Caco-2 (cell line): ENCODE data around the gene CYB561D1. TPM values are rescaled to one million over a fixed set of nuclear protein-coding genes. Genes with fewer than 3 reads are reported as not detected.

Experiments used
- BruUV-seq: library from RNA; stranded (reverse); fragments of 400-500 nt; replicated peaks from 2 replicates; lab custom pipeline; 2021; lab: Mats Ljungman, UMichigan
- CTCF ChIA-PET: fragments of 300-600 bp; sonication (Branson Sonifier 250); formaldehyde crosslinking; loops from one replicate; lab custom pipeline; 2022; ENCODE audit warnings: antibody characterized with exemption; lab: Charles Lee
- POLR2A ChIA-PET: fragments of 300-600 bp; sonication (Branson Sonifier 250); formaldehyde crosslinking; loops from one replicate; lab custom pipeline; 2022; ENCODE audit warnings: antibody characterized with exemption; lab: Charles Lee
- DNase-seq, 2 experiments: peaks; one replicate each; pipeline versions ENCODE4 v3.0.0 to v3.0.0-alpha.2; 2020 to 2022
- H3K27me3 ChIP-seq: replicated peaks from 2 replicates; pipeline ENCODE4 v1.6.0; 2011; ENCODE audit warnings: low read length; ENCODE audit not compliant: control insufficient read depth, insufficient read depth
- H3K36me3 ChIP-seq: 2 replicates; pipeline ENCODE4 v1.5.1; 2011; ENCODE audit warnings: low read length; ENCODE audit not compliant: control insufficient read depth, insufficient read depth
- H3K4me1 ChIP-seq: fragments of 250-450 bp; sonication (Bioruptor Pico); 2 replicates; pipeline ENCODE4 v1.5.1; 2020; ENCODE audit warnings: mild to moderate bottlenecking
- H3K4me3 ChIP-seq: 2 replicates; pipeline ENCODE4 v1.5.1; 2011; ENCODE audit warnings: low read depth, mild to moderate bottlenecking, control low read depth, low read length
- H3K9me3 ChIP-seq: fragments of 250-450 bp; sonication (Bioruptor Pico); 2 replicates; pipeline ENCODE4 v1.5.1; 2020; ENCODE audit warnings: mild to moderate bottlenecking, moderate library complexity
- H3K27ac Mint-ChIP-seq: one replicate; pipeline ENCODE4 v1.8.0; 2022; ENCODE audit warnings: mixed read lengths; ENCODE audit not compliant: unreplicated experiment
- H3K27me3 Mint-ChIP-seq: one replicate; pipeline ENCODE4 v1.8.0; 2022; ENCODE audit warnings: mixed read lengths; ENCODE audit not compliant: insufficient read depth, unreplicated experiment
- H3K36me3 Mint-ChIP-seq: one replicate; pipeline ENCODE4 v1.8.0; 2022; ENCODE audit warnings: mild to moderate bottlenecking, mixed read lengths; ENCODE audit not compliant: insufficient read depth, unreplicated experiment
- H3K4me1 Mint-ChIP-seq: one replicate; pipeline ENCODE4 v1.8.0; 2022; ENCODE audit warnings: low read depth, mixed read lengths; ENCODE audit not compliant: unreplicated experiment
- H3K4me3 Mint-ChIP-seq: one replicate; pipeline ENCODE4 v1.8.0; 2022; ENCODE audit warnings: mild to moderate bottlenecking, moderate library complexity, mixed read lengths; ENCODE audit not compliant: unreplicated experiment
- H3K9me3 Mint-ChIP-seq: one replicate; pipeline ENCODE4 v1.8.0; 2022; ENCODE audit warnings: mixed read lengths; ENCODE audit not compliant: unreplicated experiment
- CTCF ChIP-seq, 2 experiments: fragments of 200-600 bp in 1 of 2; IDR thresholded peaks; 1 replicate in 1 of 2; 2 replicates in 1 of 2; pipeline versions ENCODE4 v1.5.1 to v1.8.0; 2011 to 2022; ENCODE audit warnings: antibody characterized with exemption in 1 of 2, control low read depth in 1 of 2, inconsistent platforms in 1 of 2, low read depth in 1 of 2, low read length in 1 of 2, mild to moderate bottlenecking in 1 of 2, moderate library complexity in 1 of 2; ENCODE audit not compliant: insufficient read depth in 1 of 2, severe bottlenecking in 1 of 2, unreplicated experiment in 1 of 2
- intact Hi-C: fragments of 100-400 bp; cut with micrococcal nuclease; formaldehyde crosslinking; loops from one replicate; pipeline ENCODE4 v1.10.0; 2022; ENCODE audit not compliant: unreplicated experiment
- total RNA-seq: library from RNA; stranded (reverse); gene quantifications from 2 replicates; pipeline ENCODE4 v1.2.3, GENCODE V29; 2022

The CYB561D1 gene
- total RNA-seq, 1 experiment from 2014 or later: 7.3 TPM

DNA sequence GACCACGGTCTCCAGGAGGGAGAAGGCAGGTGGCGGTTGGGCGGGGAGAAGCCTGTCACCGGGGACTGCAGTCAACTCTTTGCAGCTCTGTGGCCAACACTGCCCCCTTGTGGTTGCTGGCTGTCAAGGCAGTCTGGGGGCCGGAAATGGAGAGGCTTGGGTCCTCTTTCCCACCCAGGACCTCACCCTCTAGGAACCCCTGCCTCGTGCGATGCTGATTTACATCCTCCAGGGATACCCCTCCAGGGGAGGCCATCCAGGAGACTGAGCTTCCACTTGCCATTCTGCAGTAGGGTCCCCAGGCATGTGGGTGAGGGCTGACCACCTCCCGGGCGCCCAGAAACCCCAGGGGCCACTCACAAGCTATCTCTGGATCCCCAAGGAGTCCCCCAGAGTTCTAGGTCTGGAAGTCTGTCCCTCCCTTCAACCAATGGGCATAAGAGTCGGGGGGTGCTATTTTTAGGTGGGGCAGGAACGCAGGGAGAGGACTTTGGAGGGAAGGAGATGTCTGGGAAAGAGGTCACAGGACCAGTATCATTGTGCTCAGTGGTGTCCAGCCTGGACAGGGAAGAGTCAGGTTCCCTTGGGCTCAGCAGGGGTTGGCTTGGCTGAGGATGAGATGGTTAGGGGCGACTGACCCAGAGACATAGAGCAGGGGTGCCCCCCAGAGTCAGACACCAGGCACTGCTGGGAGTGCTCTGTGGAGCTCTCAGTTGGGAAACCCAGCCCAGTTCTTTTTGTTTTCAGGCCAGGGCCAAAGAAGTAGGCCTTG is 38.7 kb downstream of the CYB561D1 start:
- no TSS peak for BruUV-seq
- peak; percentile 77 to 83 for DNase-seq
- no peaks in the 10 kb centered on the region for H3K4me1 Mint-ChIP-seq
- no peaks in the 10 kb centered on the region for H3K27me3 Mint-ChIP-seq
- Histone ChIP-seq H3K27me3 (no peaks in the 10 kb centered on the region), H3K4me1 (no peaks in the 10 kb centered on the region; the same call in 1 of the 2 replicates), H3K9me3 (no peaks in the 10 kb centered on the region), H3K36me3 (no peaks in the 10 kb centered on the region), H3K4me3 (no peak overlapping the region)
- ChIA-PET CTCF (interaction anchor here (0.8 to 6.3 kb wide), 9 partner anchors 14 to 499 kb away, joined by 3 to 131 read pairs (median 3); partner anchors contain the start of genes AMIGO1, ATXN7L2 and CYB561D1), POLR2A (interaction anchor here (0.6 kb wide), 1 partner anchor 17 kb away, joined by 3 read pairs; no protein-coding TSS in a partner anchor)
- H3K36me3 Mint-ChIP-seq: peaks cover 4% of the 10 kb centered on the region
- intact Hi-C loops: loop anchor here (1.0 to 5.0 kb wide), 5 partner anchors 34 to 270 kb away; partner anchors contain the start of genes CYB561D1 and PSMA5
- H3K27ac Mint-ChIP-seq: no peak overlapping the region
- H3K4me3 Mint-ChIP-seq: no peak overlapping the region
- H3K9me3 Mint-ChIP-seq: no peaks in the 10 kb centered on the region
- peak; percentile 74 to 80 for TF ChIP-seq CTCF (IDR thresholded peaks at IDR 0.05; ENCODE audit: insufficient read depth in 1 of 2, low read depth in 1 of 2, low read length in 1 of 2, severe bottlenecking in 1 of 2, unreplicated experiment in 1 of 2)

DNA sequence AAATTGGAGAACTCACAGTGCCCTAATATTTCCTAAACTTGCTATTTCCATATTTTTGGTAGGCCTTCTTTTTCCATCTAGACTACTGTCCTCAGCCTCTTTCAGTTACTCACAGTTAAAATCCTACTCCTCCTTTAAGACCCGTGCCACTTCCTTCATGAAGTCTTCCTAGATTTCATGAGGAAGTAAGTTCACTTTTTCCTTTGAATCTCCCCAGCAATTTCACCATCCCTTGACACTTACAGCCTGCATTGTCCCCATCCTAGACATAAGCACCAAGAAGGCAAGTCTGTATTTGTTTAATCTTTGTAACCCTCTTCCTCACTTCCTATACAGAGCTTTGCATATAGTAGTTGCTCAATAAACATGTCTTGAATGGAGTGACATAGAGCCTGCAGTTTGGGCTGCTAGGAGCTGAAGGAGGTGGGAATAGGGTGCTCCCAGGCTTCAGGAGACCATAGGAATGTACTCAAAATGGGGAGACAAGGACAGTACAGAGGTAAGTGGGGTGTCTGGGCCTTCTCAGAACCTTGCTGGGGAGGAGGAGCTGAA is 40.5 kb downstream of the CYB561D1 start:
- no peak for TF ChIP-seq CTCF (IDR thresholded peaks at IDR 0.05; ENCODE audit: insufficient read depth in 1 of 2, low read depth in 1 of 2, low read length in 1 of 2, severe bottlenecking in 1 of 2, unreplicated experiment in 1 of 2)
- H3K36me3 ChIP-seq: no peaks in the 10 kb centered on the region
- no peak overlapping the region for H3K27ac Mint-ChIP-seq
- no peaks in the 10 kb centered on the region for H3K9me3 ChIP-seq
- no peaks in the 10 kb centered on the region; the same call in 1 of the 2 replicates for H3K4me1 ChIP-seq
- POLR2A ChIA-PET: no interaction called here
- no peak overlapping the region for H3K4me3 ChIP-seq
- intact Hi-C loops: loop anchor here (5.0 kb wide), 2 partner anchors 107 to 272 kb away; partner anchors contain the start of gene PSMA5
- no peaks in the 10 kb centered on the region for H3K27me3 Mint-ChIP-seq
- BruUV-seq: no TSS peak
- H3K27me3 ChIP-seq: no peaks in the 10 kb centered on the region
- no peak for DNase-seq
- H3K9me3 Mint-ChIP-seq: no peaks in the 10 kb centered on the region
- H3K4me3 Mint-ChIP-seq: no peak overlapping the region
- peaks cover 4% of the 10 kb centered on the region for H3K36me3 Mint-ChIP-seq
- no peaks in the 10 kb centered on the region for H3K4me1 Mint-ChIP-seq
- CTCF ChIA-PET: interaction anchor here (6.3 kb wide), 1 partner anchor 40 kb away, joined by 131 read pairs; the partner anchor contains the start of gene CYB561D1

GRCh38 chr1:109535481-109535880 is 41.6 kb downstream of the CYB561D1 start:
- CTCF ChIA-PET: no interaction called here
- H3K36me3 Mint-ChIP-seq: peaks cover 4% of the 10 kb centered on the region
- POLR2A ChIA-PET: no interaction called here
- Histone ChIP-seq H3K4me3 (no peak overlapping the region), H3K27me3 (no peaks in the 10 kb centered on the region), H3K4me1 (no peaks in the 10 kb centered on the region; the same call in 1 of the 2 replicates), H3K36me3 (no peaks in the 10 kb centered on the region), H3K9me3 (no peaks in the 10 kb centered on the region)
- H3K9me3 Mint-ChIP-seq: no peaks in the 10 kb centered on the region
- no peaks in the 10 kb centered on the region for H3K27me3 Mint-ChIP-seq
- H3K4me1 Mint-ChIP-seq: no peaks in the 10 kb centered on the region
- TF ChIP-seq CTCF (IDR thresholded peaks at IDR 0.05; ENCODE audit: insufficient read depth in 1 of 2, low read depth in 1 of 2, low read length in 1 of 2, severe bottlenecking in 1 of 2, unreplicated experiment in 1 of 2): no peak
- no TSS peak for BruUV-seq
- intact Hi-C loops: no loop called here
- no peak overlapping the region for H3K4me3 Mint-ChIP-seq
- H3K27ac Mint-ChIP-seq: no peak overlapping the region
- DNase-seq: no peak
